GM21367 (cell line): ENCODE results near the gene OFD1.

ENCODE experiments used
- ATAC-seq: cut with Tn5 transposase; IDR thresholded peaks from one replicate; pipeline ENCODE4 v1.9.1; 2021; ENCODE audit not compliant: unreplicated experiment

Gene OFD1

GRCh38 chrX:13734278-13735172 lies at the start of gene OFD1, which contains the start of gene TRAPPC2:
OFD1 (plus strand) TSS chrX:13734748; CDS start chrX:13735072, 324 bp downstream.
TRAPPC2 (minus strand) TSS chrX:13734620; CDS start chrX:13719963, 14,657 bp downstream.
- peak; percentile 88 for ATAC-seq

- no peak for ATAC-seq
Observed at GRCh38 chrX:13685126-13685763, 49.3 kb upstream of the OFD1 start.

GRCh38 chrX:13687203-13687602 lies 47.3 kb upstream of the OFD1 start:
- ATAC-seq = no peak

- no peak for ATAC-seq
Observed at GRCh38 chrX:13688384-13688957, 46.1 kb upstream of the OFD1 start.

GRCh38 chrX:13688958-13689740 lies 45.4 kb upstream of the OFD1 start, which contains the start of gene RAB9A:
RAB9A (plus strand) TSS chrX:13689128; CDS start chrX:13708747, 19,619 bp downstream.
- ATAC-seq = peak; percentile 62

GRCh38 chrX:13689741-13690211 lies 44.8 kb upstream of the OFD1 start:
- ATAC-seq = no peak

- ATAC-seq = no peak
Observed at GRCh38 chrX:13690836-13691235, 43.7 kb upstream of the OFD1 start.

GRCh38 chrX:13691841-13692371 lies 42.6 kb upstream of the OFD1 start:
- no peak for ATAC-seq

GRCh38 chrX:13692771-13693231 lies 41.7 kb upstream of the OFD1 start:
- no peak for ATAC-seq

- no peak for ATAC-seq
Observed at GRCh38 chrX:13693341-13693961, 41.1 kb upstream of the OFD1 start.

- ATAC-seq = no peak
Observed at GRCh38 chrX:13694359-13694758, 40.2 kb upstream of the OFD1 start.

- no peak for ATAC-seq
Observed at GRCh38 chrX:13694983-13695382, 39.6 kb upstream of the OFD1 start.

GRCh38 chrX:13695601-13696115 lies 38.9 kb upstream of the OFD1 start:
- ATAC-seq = no peak

- peak; percentile 39 for ATAC-seq
Observed at GRCh38 chrX:13697455-13697854, 37.1 kb upstream of the OFD1 start.

- ATAC-seq = no peak
Observed at GRCh38 chrX:13697976-13698375, 36.6 kb upstream of the OFD1 start.

- ATAC-seq = no peak
Observed at GRCh38 chrX:13698432-13698831, 36.1 kb upstream of the OFD1 start.

GRCh38 chrX:13699183-13699826 lies 35.2 kb upstream of the OFD1 start:
- ATAC-seq = peak; percentile 38

GRCh38 chrX:13700380-13700779 lies 34.2 kb upstream of the OFD1 start:
- no peak for ATAC-seq

GRCh38 chrX:13702111-13702789 lies 32.3 kb upstream of the OFD1 start:
- no peak for ATAC-seq
